IPS-20b (cell line): ENCODE results near the gene CNKSR3.

Source experiments
- H3K27ac ChIP-seq: one replicate; pipeline ENCODE4 v1.5.1; 2013; ENCODE audit warnings: low read length
- H3K27me3 ChIP-seq: 2 replicates; pipeline ENCODE4 v1.6.1; 2013; ENCODE audit warnings: mild to moderate bottlenecking, low read length, inconsistent platforms; ENCODE audit not compliant: insufficient read depth
- H3K36me3 ChIP-seq: 2 replicates; pipeline ENCODE4 v1.6.1; 2013; ENCODE audit warnings: low read depth, mild to moderate bottlenecking, inconsistent platforms, low read length, moderate library complexity; ENCODE audit not compliant: insufficient read depth
- H3K4me1 ChIP-seq: 2 replicates; pipeline ENCODE4 v1.6.1; 2013; ENCODE audit warnings: mild to moderate bottlenecking, control low read depth, inconsistent platforms, low read length, moderate library complexity; ENCODE audit not compliant: insufficient read depth
- H3K4me3 ChIP-seq: 2 replicates; pipeline ENCODE4 v1.5.1; 2013; ENCODE audit warnings: mild to moderate bottlenecking, low read length, inconsistent platforms
- H3K9ac ChIP-seq: 2 replicates; pipeline ENCODE4 v1.6.1; 2013; ENCODE audit warnings: low read depth, mild to moderate bottlenecking, inconsistent platforms, low read length, moderate library complexity
- H3K9me3 ChIP-seq: 2 replicates; pipeline ENCODE4 v1.6.1; 2013; ENCODE audit warnings: mild to moderate bottlenecking, low read depth, low read length, inconsistent platforms; ENCODE audit not compliant: insufficient read depth

The CNKSR3 gene

GRCh38 chr6:154352898-154353585 is 157.4 kb downstream of the CNKSR3 start:
- H3K27ac ChIP-seq: no peak overlapping the region
- H3K36me3 ChIP-seq: no peaks in the 10 kb centered on the region
- no peaks in the 10 kb centered on the region for H3K27me3 ChIP-seq
- no peaks in the 10 kb centered on the region for H3K9me3 ChIP-seq
- H3K4me1 ChIP-seq: no peaks in the 10 kb centered on the region
- H3K4me3 ChIP-seq: no peak overlapping the region
- H3K9ac ChIP-seq: no peak overlapping the region

GRCh38 chr6:154350293-154350692 is 160.2 kb downstream of the CNKSR3 start:
- no peak overlapping the region for H3K4me3 ChIP-seq
- H3K27ac ChIP-seq: no peak overlapping the region

GRCh38 chr6:154347981-154348380 is 162.5 kb downstream of the CNKSR3 start:
- H3K36me3 ChIP-seq: no peaks in the 10 kb centered on the region
- no peak overlapping the region for H3K4me3 ChIP-seq
- H3K9ac ChIP-seq: no peak overlapping the region
- H3K9me3 ChIP-seq: no peaks in the 10 kb centered on the region
- H3K4me1 ChIP-seq: peaks cover 9% of the 10 kb centered on the region; the same call in 1 of the 2 replicates
- no peak overlapping the region for H3K27ac ChIP-seq
- no peaks in the 10 kb centered on the region for H3K27me3 ChIP-seq

More at GRCh38 chr6:154350293-154350692, 160.2 kb downstream of the CNKSR3 start:
- Histone ChIP-seq H3K9ac (no peak overlapping the region), H3K27me3 (no peaks in the 10 kb centered on the region), H3K4me1 (no peaks in the 10 kb centered on the region), H3K36me3 (no peaks in the 10 kb centered on the region), H3K9me3 (no peaks in the 10 kb centered on the region)

GRCh38 chr6:154345811-154346210 is 164.7 kb downstream of the CNKSR3 start:
- Histone ChIP-seq H3K36me3 (no peaks in the 10 kb centered on the region), H3K27me3 (no peaks in the 10 kb centered on the region), H3K4me1 (peaks cover 22% of the 10 kb centered on the region), H3K9me3 (no peaks in the 10 kb centered on the region), H3K9ac (no peak overlapping the region), H3K4me3 (no peak overlapping the region), H3K27ac (no peak overlapping the region)

- H3K4me3 ChIP-seq: peak overlapping the region; percentile 35
- H3K4me1 ChIP-seq: peaks cover 22% of the 10 kb centered on the region
- no peaks in the 10 kb centered on the region for H3K36me3 ChIP-seq
- H3K9me3 ChIP-seq: no peaks in the 10 kb centered on the region
- H3K27me3 ChIP-seq: no peaks in the 10 kb centered on the region
- peak overlapping the region; percentile 38; the same call in 1 of the 2 replicates for H3K9ac ChIP-seq
- H3K27ac ChIP-seq: no peak overlapping the region
Observed at GRCh38 chr6:154343473-154344308, 166.8 kb downstream of the CNKSR3 start.

- no peaks in the 10 kb centered on the region for H3K27me3 ChIP-seq
- H3K4me1 ChIP-seq: peaks cover 22% of the 10 kb centered on the region
- H3K9ac ChIP-seq: no peak overlapping the region
- H3K9me3 ChIP-seq: no peaks in the 10 kb centered on the region
- H3K27ac ChIP-seq: no peak overlapping the region
- no peaks in the 10 kb centered on the region for H3K36me3 ChIP-seq
- H3K4me3 ChIP-seq: no peak overlapping the region
Observed at GRCh38 chr6:154341871-154342270, 168.6 kb downstream of the CNKSR3 start.

- Histone ChIP-seq H3K9ac (no peak overlapping the region), H3K4me1 (peaks cover 22% of the 10 kb centered on the region), H3K4me3 (no peak overlapping the region), H3K36me3 (no peaks in the 10 kb centered on the region), H3K9me3 (no peaks in the 10 kb centered on the region), H3K27ac (no peak overlapping the region), H3K27me3 (no peaks in the 10 kb centered on the region)
Observed at GRCh38 chr6:154341336-154341735, 169.1 kb downstream of the CNKSR3 start.
